Thoracic aorta (tissue), 2 donors: ENCODE measurements around the gene CDC23. TPM values are rescaled to one million over a fixed set of nuclear protein-coding genes. Genes with fewer than 3 reads are reported as not detected.
"Not testable (repeated sequence)": the region's sequence is repeated elsewhere in the genome, so short reads cannot be mapped to it uniquely, and the experiment has no call there.

ENCODE experiments used
- ATAC-seq: fragments of 150-250 bp; one replicate; pipeline ENCODE4 v1.8.0; 2017; ENCODE audit warnings: low read depth; ENCODE audit not compliant: insufficient number of reproducible peaks, low FRiP score
- DNase-seq: peaks from one replicate; pipeline ENCODE4 v3.0.0-alpha.2; 2020; ENCODE audit warnings: low spot score
- H3K27ac ChIP-seq, 2 donors: fragments of 200-600 bp; sonication (generic); 1 replicate in 1 of 2; 2 replicates in 1 of 2; pipeline ENCODE4 v1.5.1; 2016; ENCODE audit warnings: mild to moderate bottlenecking in 2 of 2, moderate library complexity in 2 of 2
- H3K27me3 ChIP-seq: fragments of 200-600 bp; sonication (generic); replicated peaks from 2 replicates; pipeline ENCODE4 v1.6.0; 2016; ENCODE audit warnings: mild to moderate bottlenecking; ENCODE audit not compliant: insufficient read depth
- H3K36me3 ChIP-seq: fragments of 200-600 bp; sonication (generic); one replicate; pipeline ENCODE4 v1.5.1; 2016
- H3K4me1 ChIP-seq, 2 donors: fragments of 200-600 bp; sonication (generic); 1 replicate in 1 of 2; 2 replicates in 1 of 2; pipeline versions ENCODE4 v1.5.1 to v1.6.0; 2016; ENCODE audit warnings: low read depth in 2 of 2, mild to moderate bottlenecking in 1 of 2; ENCODE audit not compliant: control insufficient read depth in 1 of 2
- H3K4me3 ChIP-seq: fragments of 200-600 bp; sonication (generic); 2 replicates; pipeline ENCODE4 v1.5.1; 2016; ENCODE audit warnings: mild to moderate bottlenecking
- H3K9me3 ChIP-seq: fragments of 200-600 bp; sonication (generic); 2 replicates; pipeline ENCODE4 v1.5.1; 2016
- CTCF ChIP-seq: fragments of 200-600 bp; sonication (generic); IDR thresholded peaks from one replicate; pipeline ENCODE4 v1.5.1; 2019; ENCODE audit warnings: antibody characterized with exemption
- total RNA-seq, 2 donors: library from RNA; depleted of rRNA; stranded (reverse); fragments of >200 nt; gene quantifications; one replicate each; pipeline versions ENCODE4 v1.1.0 to v1.2.3, GENCODE V29; 2016

Gene CDC23
- 10 to 100 TPM; 13.5 to 17.7 TPM for total RNA-seq

- ATAC-seq (peak; percentile 99), DNase-seq (peak; percentile 93)
- Histone ChIP-seq H3K4me3 (peak within 1 kb of the TSS; percentile 83), H3K9me3 (no peaks in the 10 kb centered on the region), H3K36me3 (peaks cover 4% of the 10 kb centered on the region), H3K4me1 (peaks cover 20 to 27% of the 10 kb centered on the region in 2 donors), H3K27ac (peak within 1 kb of the TSS; percentile 52 to 79), H3K27me3 (no peaks in the 10 kb centered on the region)
- no peak for TF ChIP-seq CTCF
These were observed at the start of gene CDC23 for GRCh38 chr5:138213161-138214029. TSS of gene CDC23 (minus strand) at chr5:138213323. CDS start at chr5:138213312, 11 bp downstream.

- ATAC-seq: no peak
- TF ChIP-seq CTCF: no peak
These were observed 45.7 kb upstream of the CDC23 start for GRCh38 chr5:138258704-138259292.

GRCh38 chr5:138257583-138257982, 44.5 kb upstream of the CDC23 start:
- no peaks in the 10 kb centered on the region for H3K27me3 ChIP-seq
- no peak overlapping the region for H3K4me3 ChIP-seq
- H3K9me3 ChIP-seq: no peaks in the 10 kb centered on the region
- no peak for DNase-seq
- ATAC-seq: no peak
- H3K4me1 ChIP-seq: no peaks in the 10 kb centered on the region
- no peak for TF ChIP-seq CTCF
- H3K36me3 ChIP-seq: no peaks in the 10 kb centered on the region
- no peak overlapping the region for H3K27ac ChIP-seq

More at GRCh38 chr5:138258704-138259292, 45.7 kb upstream of the CDC23 start:
- Histone ChIP-seq H3K9me3 (no peaks in the 10 kb centered on the region), H3K4me1 (no peaks in the 10 kb centered on the region), H3K27ac (no peak overlapping the region), H3K4me3 (no peak overlapping the region), H3K36me3 (no peaks in the 10 kb centered on the region), H3K27me3 (no peaks in the 10 kb centered on the region)
- no peak for DNase-seq

- Histone ChIP-seq H3K9me3 (no peaks in the 10 kb centered on the region), H3K27ac (no peak overlapping the region), H3K4me1 (no peaks in the 10 kb centered on the region), H3K27me3 (no peaks in the 10 kb centered on the region), H3K4me3 (no peak overlapping the region), H3K36me3 (no peaks in the 10 kb centered on the region)
- no peak for TF ChIP-seq CTCF
- ATAC-seq (no peak), DNase-seq (no peak)
These were observed 39.8 kb upstream of the CDC23 start for GRCh38 chr5:138252944-138253343.

- not testable (repeated sequence) for H3K4me3 ChIP-seq, H3K27me3 ChIP-seq, H3K27ac ChIP-seq, H3K9me3 ChIP-seq, H3K36me3 ChIP-seq, ATAC-seq, DNase-seq, H3K4me1 ChIP-seq
These were observed 34.7 kb upstream of the CDC23 start for GRCh38 chr5:138247800-138248199.
